ENCODE measurements around the gene SMIM30. TPM values are rescaled to one million over a fixed set of nuclear protein-coding genes. Genes with fewer than 3 reads are reported as not detected.

SMIM30 gene
- total RNA-seq, 4 donors from 2014 or later = 32.3 to 54.5 (median 41.8) TPM

DNA sequence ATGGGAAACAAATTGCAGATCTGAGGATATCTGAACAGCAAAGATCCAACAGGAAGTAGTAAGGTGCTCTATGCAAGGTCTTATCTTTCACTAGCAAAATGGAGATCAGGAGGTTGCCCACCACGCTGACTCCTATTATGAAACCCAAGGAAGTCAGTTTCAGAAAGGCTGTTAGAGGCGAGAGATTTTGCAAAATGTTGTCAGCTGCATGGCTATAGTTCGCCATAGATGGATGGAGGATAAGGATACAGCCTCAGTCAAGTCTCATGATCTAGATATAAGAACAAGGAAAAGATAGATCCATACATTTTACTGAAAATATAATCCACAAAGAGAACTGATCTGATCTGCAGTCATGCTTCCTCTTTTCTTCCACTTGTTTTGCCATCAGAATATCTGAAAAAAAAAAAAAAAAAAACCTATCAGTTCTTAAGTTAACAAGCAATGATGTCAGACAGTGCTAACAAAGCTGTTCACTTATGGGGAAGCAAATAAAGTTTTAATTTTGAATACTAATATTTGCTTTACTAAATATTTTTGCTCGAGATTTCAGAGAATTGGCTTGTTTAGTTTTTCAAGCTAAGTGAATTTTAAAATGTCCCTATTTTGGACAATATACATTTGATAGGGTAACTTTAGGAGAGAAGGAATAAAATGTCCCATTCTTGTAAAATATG, 33.7 kb downstream of the SMIM30 start:
- Histone ChIP-seq H3K4me3 (no peak overlapping the region), H3K9me3 (no peaks in the 10 kb centered on the region), H3K36me3 (no peaks in the 10 kb centered on the region), H3K4me1 (peaks cover 0 to 18% (median 5%) of the 10 kb centered on the region in 3 donors), H3K27ac (no peak overlapping the region), H3K27me3 (peaks cover 0 to 12% (median 0%) of the 10 kb centered on the region in 4 donors)
- 85 to 86% methylated on average over 4 of the region's 4 CpGs for WGBS, 2 donors
- DNase-seq = no peak
- TF ChIP-seq POLR2A (IDR thresholded peaks at IDR 0.05) = no peak
- TF ChIP-seq, protein P1, sequence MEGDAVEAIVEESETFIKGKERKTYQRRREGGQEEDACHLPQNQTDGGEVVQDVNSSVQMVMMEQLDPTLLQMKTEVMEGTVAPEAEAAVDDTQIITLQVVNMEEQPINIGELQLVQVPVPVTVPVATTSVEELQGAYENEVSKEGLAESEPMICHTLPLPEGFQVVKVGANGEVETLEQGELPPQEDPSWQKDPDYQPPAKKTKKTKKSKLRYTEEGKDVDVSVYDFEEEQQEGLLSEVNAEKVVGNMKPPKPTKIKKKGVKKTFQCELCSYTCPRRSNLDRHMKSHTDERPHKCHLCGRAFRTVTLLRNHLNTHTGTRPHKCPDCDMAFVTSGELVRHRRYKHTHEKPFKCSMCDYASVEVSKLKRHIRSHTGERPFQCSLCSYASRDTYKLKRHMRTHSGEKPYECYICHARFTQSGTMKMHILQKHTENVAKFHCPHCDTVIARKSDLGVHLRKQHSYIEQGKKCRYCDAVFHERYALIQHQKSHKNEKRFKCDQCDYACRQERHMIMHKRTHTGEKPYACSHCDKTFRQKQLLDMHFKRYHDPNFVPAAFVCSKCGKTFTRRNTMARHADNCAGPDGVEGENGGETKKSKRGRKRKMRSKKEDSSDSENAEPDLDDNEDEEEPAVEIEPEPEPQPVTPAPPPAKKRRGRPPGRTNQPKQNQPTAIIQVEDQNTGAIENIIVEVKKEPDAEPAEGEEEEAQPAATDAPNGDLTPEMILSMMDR (IDR thresholded peaks at IDR 0.05) = no peak
- intact Hi-C loops (cut with DNase I) = no loop called here

DNA sequence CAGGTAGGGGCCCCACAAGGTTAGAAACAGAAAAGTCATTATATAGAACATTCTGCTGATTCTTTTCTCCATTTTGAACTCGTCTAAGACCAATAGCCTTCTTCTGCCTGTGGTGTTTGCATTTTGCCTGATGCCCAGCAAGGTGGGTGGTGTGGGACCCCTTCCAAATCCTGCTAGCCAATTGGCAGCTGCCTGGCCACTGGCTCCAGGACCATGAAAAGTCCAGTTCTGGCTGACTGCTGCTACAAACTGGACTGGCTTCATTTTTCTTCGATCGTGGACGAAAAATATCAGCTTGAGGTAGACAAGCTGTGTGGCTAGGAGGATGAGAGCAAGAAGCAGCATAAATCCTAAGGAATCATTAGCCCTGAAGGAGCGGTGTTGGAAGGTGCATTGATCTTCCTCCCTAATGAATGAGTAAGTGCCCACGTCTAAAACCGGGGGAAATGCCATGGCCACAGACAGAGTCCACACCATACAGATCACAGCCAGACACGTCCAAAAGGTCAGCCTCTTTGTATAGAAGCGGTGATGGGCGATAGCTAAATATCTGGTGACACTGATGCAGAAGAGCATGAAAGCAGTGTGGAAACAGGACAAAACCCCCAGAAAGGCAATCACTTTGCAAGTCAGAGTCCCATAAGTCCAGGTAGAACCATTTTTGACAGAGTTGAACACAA, 34.4 kb downstream of the SMIM30 start:
- Histone ChIP-seq H3K36me3 (no peaks in the 10 kb centered on the region), H3K4me3 (no peak overlapping the region), H3K4me1 (peaks cover 0 to 18% (median 5%) of the 10 kb centered on the region in 3 donors), H3K27me3 (peaks cover 0 to 12% (median 0%) of the 10 kb centered on the region in 4 donors), H3K9me3 (no peaks in the 10 kb centered on the region), H3K27ac (no peak overlapping the region)
- intact Hi-C loops (cut with DNase I) = no loop called here
- TF ChIP-seq POLR2A (IDR thresholded peaks at IDR 0.05) = no peak
- TF ChIP-seq, protein P1 (IDR thresholded peaks at IDR 0.05) = no peak
- 82 to 85% methylated on average over 10 of the region's 10 CpGs for WGBS, 2 donors
- no peak for DNase-seq

GRCh38 chr7:113083132-113083815, 35.1 kb downstream of the SMIM30 start:
- TF ChIP-seq, protein P1 (IDR thresholded peaks at IDR 0.05) = no peak
- no peak for TF ChIP-seq POLR2A (IDR thresholded peaks at IDR 0.05)
- Histone ChIP-seq H3K27ac (no peak overlapping the region), H3K4me1 (peaks cover 0 to 18% (median 5%) of the 10 kb centered on the region in 3 donors), H3K36me3 (no peaks in the 10 kb centered on the region), H3K9me3 (no peaks in the 10 kb centered on the region), H3K4me3 (no peak overlapping the region), H3K27me3 (peaks cover 0 to 12% (median 0%) of the 10 kb centered on the region in 4 donors)
- intact Hi-C loops (cut with DNase I) = no loop called here
- 93 to 100% methylated on average over 1 of the region's 1 CpG for WGBS, 2 donors
- no peak for DNase-seq

DNA sequence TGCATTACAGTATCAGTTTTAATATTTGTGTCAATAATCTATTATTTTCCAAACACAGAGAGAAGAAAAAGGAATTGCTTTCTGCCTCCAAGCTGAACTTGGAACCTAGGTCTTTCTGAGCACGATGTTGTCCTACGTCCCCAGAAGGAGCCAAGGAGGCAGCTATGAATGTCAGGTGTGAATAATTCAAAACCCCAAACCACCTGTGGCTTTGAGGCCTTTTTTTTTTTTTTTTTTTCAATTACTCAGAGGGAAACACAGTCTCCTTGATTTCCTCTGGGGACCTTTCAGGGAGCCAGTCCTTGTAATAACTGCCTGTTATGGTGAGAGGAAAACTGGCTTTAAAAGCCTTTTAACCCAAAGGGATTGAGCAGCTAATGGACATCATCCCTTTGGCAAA, 40.0 kb downstream of the SMIM30 start:
- WGBS, 2 donors = 45 to 70% methylated on average over 2 of the region's 2 CpGs

More for the DNA sequence above, 40.0 kb downstream of the SMIM30 start:
- no peak for TF ChIP-seq POLR2A (IDR thresholded peaks at IDR 0.05)
- TF ChIP-seq, protein P1 (IDR thresholded peaks at IDR 0.05) = no peak
- no peaks in the 10 kb centered on the region for H3K36me3 ChIP-seq
- no peak overlapping the region for H3K4me3 ChIP-seq
- H3K27ac ChIP-seq = no peak overlapping the region
- no peaks in the 10 kb centered on the region for H3K4me1 ChIP-seq
- no peaks in the 10 kb centered on the region for H3K9me3 ChIP-seq
- intact Hi-C loops (cut with DNase I) = no loop called here
- peaks cover 0 to under 1% (median 0%) of the 10 kb centered on the region in 4 donors for H3K27me3 ChIP-seq
- no peak for DNase-seq
